GM12864 (cell line): ENCODE results near the gene CFAP90.
A peak's percentile ranks its signal among the peaks of the same experiment; 100 is the strongest.

Experiments used
- DNase-seq: peaks from one replicate; pipeline ENCODE4 v3.0.0-alpha.2; 2011; ENCODE audit warnings: low read depth
- H3K4me3 ChIP-seq: 2 replicates; pipeline ENCODE4 v1.5.1; 2011; ENCODE audit warnings: mild to moderate bottlenecking, low read depth, low read length, control low read depth
- CTCF ChIP-seq: IDR thresholded peaks from 2 replicates; pipeline ENCODE4 v1.5.1; 2011; ENCODE audit warnings: low read depth, mild to moderate bottlenecking, moderate library complexity, low read length, control low read depth, inconsistent platforms; ENCODE audit errors: missing control alignments

The CFAP90 gene

GRCh38 chr5:7884491-7885267 is 33.7 kb upstream of the CFAP90 start:
- no peak for DNase-seq
- H3K4me3 ChIP-seq, result no peak overlapping the region
- TF ChIP-seq CTCF, result no peak

- no peak for TF ChIP-seq CTCF
- DNase-seq, result no peak
Measured at GRCh38 chr5:7882926-7883325, 32.0 kb upstream of the CFAP90 start.

GRCh38 chr5:7881816-7882215 is 30.9 kb upstream of the CFAP90 start:
- H3K4me3 ChIP-seq, result no peak overlapping the region
- no peak for DNase-seq
- no peak for TF ChIP-seq CTCF

More at GRCh38 chr5:7882926-7883325, 32.0 kb upstream of the CFAP90 start:
- H3K4me3 ChIP-seq, result no peak overlapping the region

GRCh38 chr5:7881091-7881490 is 30.2 kb upstream of the CFAP90 start:
- peak; percentile 15 for TF ChIP-seq CTCF
- no peak overlapping the region for H3K4me3 ChIP-seq
- no peak for DNase-seq

- peak; percentile 57 for DNase-seq
- no peak overlapping the region for H3K4me3 ChIP-seq
- TF ChIP-seq CTCF, result no peak
Measured at GRCh38 chr5:7878381-7878873, 27.5 kb upstream of the CFAP90 start.

GRCh38 chr5:7877851-7878250 is 26.9 kb upstream of the CFAP90 start:
- no peak overlapping the region for H3K4me3 ChIP-seq
- no peak for DNase-seq
- no peak for TF ChIP-seq CTCF

- no peak for TF ChIP-seq CTCF
- no peak overlapping the region for H3K4me3 ChIP-seq
- no peak for DNase-seq
Measured at GRCh38 chr5:7876867-7877266, 25.9 kb upstream of the CFAP90 start.
